HG03439 (cell line): ENCODE measurements around the gene ASIC1.

Source experiments
- ATAC-seq: cut with Tn5 transposase; IDR thresholded peaks from one replicate; pipeline ENCODE4 v1.9.1; 2021; ENCODE audit warnings: mild to moderate bottlenecking, moderate library complexity; ENCODE audit not compliant: unreplicated experiment

Gene ASIC1

GRCh38 chr12:50104417-50105366, 47.3 kb downstream of the ASIC1 start:
- ATAC-seq, result no peak

- ATAC-seq, result no peak
These were observed 48.6 kb downstream of the ASIC1 start for GRCh38 chr12:50105913-50106450.

- no peak for ATAC-seq
These were observed 49.5 kb downstream of the ASIC1 start for GRCh38 chr12:50106907-50107306.

- ATAC-seq, result no peak
These were observed 50.2 kb downstream of the ASIC1 start for GRCh38 chr12:50107416-50108268.

- ATAC-seq, result no peak
These were observed 51.9 kb downstream of the ASIC1 start for GRCh38 chr12:50109319-50109718.

GRCh38 chr12:50110127-50110761, 52.8 kb downstream of the ASIC1 start:
- no peak for ATAC-seq

GRCh38 chr12:50110762-50111351, 53.5 kb downstream of the ASIC1 start:
- no peak for ATAC-seq

GRCh38 chr12:50111395-50111692, 53.9 kb downstream of the ASIC1 start:
- peak; percentile 7 for ATAC-seq

- ATAC-seq, result peak; percentile 83
These were observed 54.5 kb downstream of the ASIC1 start, which contains the start of gene COX14 for GRCh38 chr12:50111693-50112455. Gene COX14, plus strand, starts transcription at chr12:50112236. Its CDS starts 7,808 bp downstream, at chr12:50120044.

- no peak for ATAC-seq
These were observed 55.2 kb downstream of the ASIC1 start for GRCh38 chr12:50112456-50113218.

GRCh38 chr12:50117057-50117622, 59.7 kb downstream of the ASIC1 start:
- ATAC-seq, result no peak

GRCh38 chr12:50119387-50119786, 62.0 kb downstream of the ASIC1 start:
- no peak for ATAC-seq

GRCh38 chr12:50120521-50120920, 63.1 kb downstream of the ASIC1 start:
- no peak for ATAC-seq

GRCh38 chr12:50120953-50121352, 63.6 kb downstream of the ASIC1 start:
- no peak for ATAC-seq

GRCh38 chr12:50121641-50122040, 64.2 kb downstream of the ASIC1 start:
- ATAC-seq, result no peak

GRCh38 chr12:50123203-50123602, 65.8 kb downstream of the ASIC1 start:
- no peak for ATAC-seq

- no peak for ATAC-seq
These were observed 70.2 kb downstream of the ASIC1 start for GRCh38 chr12:50127546-50127945.

GRCh38 chr12:50129290-50129689, 71.9 kb downstream of the ASIC1 start:
- no peak for ATAC-seq
